Ishikawa (cell line): ENCODE results near the gene VEGFD.

Experiments used
- EP300 ChIP-seq: IDR thresholded peaks from 2 replicates; pipeline ENCODE4 v1.6.1; 2012; ENCODE audit warnings: borderline replicate concordance
- YY1 ChIP-seq: IDR thresholded peaks from 2 replicates; pipeline ENCODE4 v1.6.1; 2012; ENCODE audit warnings: low read depth
- TF ChIP-seq, protein P1 (sequence below): IDR thresholded peaks from 2 replicates; pipeline ENCODE4 v1.6.1; 2012
- TF ChIP-seq, protein P2 (sequence below): IDR thresholded peaks from 2 replicates; pipeline ENCODE4 v1.6.1; 2012; ENCODE audit warnings: low read depth, mild to moderate bottlenecking

DNA sequence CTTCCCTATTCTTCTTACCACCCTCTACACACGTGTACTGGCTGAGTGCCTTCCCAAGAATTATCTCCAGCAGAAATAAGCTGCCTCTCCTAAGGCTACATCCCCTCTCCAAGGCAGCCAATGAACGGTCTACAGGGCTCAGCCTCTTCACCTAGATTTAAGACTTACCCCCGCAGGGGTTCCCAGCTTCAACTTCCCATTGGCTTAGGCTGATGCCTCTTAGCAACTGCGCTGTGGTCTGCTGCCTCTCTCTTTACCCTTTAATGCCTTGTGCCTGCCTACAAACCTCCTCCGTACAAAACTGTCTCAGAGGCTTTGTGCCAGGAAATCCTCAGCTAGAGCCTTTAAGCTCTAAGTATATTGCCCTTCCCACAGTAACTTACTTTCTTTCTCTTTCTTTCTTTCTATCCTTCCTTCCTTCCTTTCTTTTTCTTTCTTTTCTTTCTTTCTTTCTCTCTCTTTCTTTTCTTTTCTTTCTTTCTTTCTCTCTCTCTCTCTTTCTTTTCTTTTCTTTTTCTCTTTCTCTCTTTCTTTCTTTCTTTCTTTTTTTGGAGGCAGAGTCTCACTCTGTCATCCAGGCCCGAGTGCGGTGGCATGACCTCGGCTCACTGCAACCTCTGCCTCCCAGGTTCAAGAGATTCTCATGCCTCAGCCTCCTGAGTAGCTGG lies 33.8 kb downstream of the VEGFD start:
- TF ChIP-seq, protein P1, sequence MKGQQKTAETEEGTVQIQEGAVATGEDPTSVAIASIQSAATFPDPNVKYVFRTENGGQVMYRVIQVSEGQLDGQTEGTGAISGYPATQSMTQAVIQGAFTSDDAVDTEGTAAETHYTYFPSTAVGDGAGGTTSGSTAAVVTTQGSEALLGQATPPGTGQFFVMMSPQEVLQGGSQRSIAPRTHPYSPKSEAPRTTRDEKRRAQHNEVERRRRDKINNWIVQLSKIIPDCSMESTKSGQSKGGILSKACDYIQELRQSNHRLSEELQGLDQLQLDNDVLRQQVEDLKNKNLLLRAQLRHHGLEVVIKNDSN: no peak
- TF ChIP-seq, protein P2, sequence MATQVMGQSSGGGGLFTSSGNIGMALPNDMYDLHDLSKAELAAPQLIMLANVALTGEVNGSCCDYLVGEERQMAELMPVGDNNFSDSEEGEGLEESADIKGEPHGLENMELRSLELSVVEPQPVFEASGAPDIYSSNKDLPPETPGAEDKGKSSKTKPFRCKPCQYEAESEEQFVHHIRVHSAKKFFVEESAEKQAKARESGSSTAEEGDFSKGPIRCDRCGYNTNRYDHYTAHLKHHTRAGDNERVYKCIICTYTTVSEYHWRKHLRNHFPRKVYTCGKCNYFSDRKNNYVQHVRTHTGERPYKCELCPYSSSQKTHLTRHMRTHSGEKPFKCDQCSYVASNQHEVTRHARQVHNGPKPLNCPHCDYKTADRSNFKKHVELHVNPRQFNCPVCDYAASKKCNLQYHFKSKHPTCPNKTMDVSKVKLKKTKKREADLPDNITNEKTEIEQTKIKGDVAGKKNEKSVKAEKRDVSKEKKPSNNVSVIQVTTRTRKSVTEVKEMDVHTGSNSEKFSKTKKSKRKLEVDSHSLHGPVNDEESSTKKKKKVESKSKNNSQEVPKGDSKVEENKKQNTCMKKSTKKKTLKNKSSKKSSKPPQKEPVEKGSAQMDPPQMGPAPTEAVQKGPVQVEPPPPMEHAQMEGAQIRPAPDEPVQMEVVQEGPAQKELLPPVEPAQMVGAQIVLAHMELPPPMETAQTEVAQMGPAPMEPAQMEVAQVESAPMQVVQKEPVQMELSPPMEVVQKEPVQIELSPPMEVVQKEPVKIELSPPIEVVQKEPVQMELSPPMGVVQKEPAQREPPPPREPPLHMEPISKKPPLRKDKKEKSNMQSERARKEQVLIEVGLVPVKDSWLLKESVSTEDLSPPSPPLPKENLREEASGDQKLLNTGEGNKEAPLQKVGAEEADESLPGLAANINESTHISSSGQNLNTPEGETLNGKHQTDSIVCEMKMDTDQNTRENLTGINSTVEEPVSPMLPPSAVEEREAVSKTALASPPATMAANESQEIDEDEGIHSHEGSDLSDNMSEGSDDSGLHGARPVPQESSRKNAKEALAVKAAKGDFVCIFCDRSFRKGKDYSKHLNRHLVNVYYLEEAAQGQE: no peak
- TF ChIP-seq EP300 (no peak), YY1 (no peak)
